SK-N-DZ (cell line): ENCODE measurements around the gene SFTPA2.
"Not testable (repeated sequence)": the region's sequence is repeated elsewhere in the genome, so short reads cannot be mapped to it uniquely, and the experiment has no call there.

ENCODE experiments used
- DNase-seq: peaks from one replicate; pipeline ENCODE4 v3.0.0-alpha.2; 2015; ENCODE audit warnings: low spot score

Gene SFTPA2

DNA sequence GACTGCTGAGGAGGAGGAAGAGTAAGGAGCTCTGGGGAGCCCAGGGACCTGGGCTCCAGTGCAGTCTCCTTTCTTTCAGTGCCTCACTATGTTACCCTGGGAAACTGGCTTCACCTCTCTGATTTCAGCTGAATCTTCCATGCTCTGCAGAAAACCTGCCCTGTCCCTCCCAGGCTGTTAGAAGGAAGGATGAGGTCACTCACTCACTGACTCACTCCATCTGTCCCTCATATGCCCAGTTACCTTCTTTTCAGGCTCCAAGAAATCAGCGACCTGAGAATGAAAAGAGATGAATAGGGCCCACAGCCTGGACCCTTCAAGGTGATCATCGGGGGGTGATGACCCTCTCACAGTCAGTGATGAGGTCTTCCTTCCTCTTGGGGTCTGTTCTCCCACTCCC lies 481 bp downstream of the SFTPA2 start:
- DNase-seq: no peak

DNA sequence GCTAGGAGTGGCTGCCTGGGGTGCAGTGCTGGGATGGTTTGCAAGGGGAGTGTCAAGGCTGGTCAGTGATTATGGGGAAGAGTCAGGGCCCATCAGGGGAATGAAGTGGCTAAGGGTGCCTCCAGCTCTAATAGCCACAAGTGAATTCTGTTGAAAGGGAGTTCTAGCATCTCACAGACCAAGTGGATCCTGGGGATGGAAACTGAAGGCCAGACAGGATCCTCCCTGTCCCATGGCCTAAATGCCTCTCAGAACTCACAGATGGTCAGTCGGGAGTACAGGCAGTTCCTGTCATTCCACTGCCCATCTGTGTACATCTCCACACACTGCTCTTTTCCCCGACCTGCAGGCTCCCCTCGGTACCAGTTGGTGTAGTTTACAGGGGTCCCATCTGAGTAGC lies 3.2 kb downstream of the SFTPA2 start:
- not testable (repeated sequence) for DNase-seq

- no peak for DNase-seq
Measured at GRCh38 chr10:79555354-79556309, 4.6 kb downstream of the SFTPA2 start.

GRCh38 chr10:79552143-79552542 lies 8.1 kb downstream of the SFTPA2 start:
- DNase-seq: no peak

DNA sequence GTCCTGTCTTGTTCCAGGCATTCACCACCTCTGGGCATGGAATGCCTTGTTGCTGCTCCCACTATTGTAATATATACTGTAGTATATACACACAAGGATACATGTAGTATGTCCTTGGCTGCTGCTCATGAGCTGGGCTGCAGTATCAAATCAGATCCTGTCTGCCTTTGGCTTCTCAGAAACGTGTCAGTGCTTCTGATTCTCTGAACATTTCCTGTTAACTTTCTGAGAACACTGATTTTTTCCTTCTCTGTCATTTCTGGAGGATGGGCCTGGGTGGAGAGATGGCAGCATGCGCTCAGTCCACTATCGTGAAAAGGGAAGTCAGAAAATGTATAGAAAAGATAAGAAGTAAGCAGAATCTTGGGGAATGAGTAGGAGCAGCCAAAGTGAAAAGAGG lies 12.2 kb downstream of the SFTPA2 start:
- no peak for DNase-seq

DNA sequence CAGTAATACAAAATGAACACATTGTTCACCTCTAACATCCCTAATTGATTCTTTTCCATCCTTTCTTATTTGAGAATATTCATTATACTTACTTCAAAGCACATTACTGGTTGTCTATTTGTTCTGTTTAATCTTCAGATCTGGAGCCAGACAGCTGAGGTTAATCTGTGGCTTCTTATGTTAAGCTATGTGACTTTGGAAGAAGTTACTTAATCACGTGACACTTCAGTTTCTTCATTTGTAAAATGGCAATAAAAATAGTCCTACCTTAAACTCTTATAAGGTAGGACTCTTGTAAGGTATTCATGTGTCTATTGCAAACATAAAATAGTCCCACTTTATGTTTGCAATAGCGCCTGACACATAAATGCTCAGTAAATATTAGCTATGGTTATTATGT lies 13.1 kb downstream of the SFTPA2 start:
- not testable (repeated sequence) for DNase-seq

DNA sequence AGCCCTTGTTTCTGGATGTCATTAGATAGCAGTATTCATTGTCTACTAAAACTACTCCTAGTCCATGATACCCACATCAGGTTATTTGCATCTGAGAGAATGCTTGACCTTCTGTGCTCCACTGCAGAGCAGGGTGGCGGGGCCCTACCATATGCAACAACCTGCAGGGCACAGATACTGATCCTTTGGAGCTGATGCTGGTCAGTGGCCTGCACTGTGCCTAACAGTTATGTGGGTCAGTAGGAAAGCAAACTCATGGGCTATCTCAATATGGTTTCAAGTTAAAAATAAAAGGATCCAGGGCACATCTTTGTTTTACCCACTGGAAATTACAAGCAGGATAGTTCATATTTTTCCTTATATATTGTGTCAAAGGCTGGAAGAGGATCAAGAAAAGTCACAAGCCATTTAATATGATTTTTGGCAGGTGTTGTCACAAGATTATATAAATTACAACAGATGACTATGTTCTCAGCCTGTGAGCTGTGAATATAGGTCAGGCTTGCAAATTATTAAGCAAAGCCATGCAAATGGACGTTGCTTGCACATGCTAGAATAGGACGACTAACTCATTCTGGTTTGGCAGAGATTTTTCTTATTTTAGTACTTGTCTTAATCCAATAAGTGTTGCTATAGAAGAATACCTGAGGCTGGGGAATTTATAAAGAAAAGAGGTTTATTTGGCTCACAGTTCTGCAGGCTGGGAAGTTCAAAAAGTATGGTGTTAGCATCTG lies 15.1 kb downstream of the SFTPA2 start:
- DNase-seq: not testable (repeated sequence)

DNA sequence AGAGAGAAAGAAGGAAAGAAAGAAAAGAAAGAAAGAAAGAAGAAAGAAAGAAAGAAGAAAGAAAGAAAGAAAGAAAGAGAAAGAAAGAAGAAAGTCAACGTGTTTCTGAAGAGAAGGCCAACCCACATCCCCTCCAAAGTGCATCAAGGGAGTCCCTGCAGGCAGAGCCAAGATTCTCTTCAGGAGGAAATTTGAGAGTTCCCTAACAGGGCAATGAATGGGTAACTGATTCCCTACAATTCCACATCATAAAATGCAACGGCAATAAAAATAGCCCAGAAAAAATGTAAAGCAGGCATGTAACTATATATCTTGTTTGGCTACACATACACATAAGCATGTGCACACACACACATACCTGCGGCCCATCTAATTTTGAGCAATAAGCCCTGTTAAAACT lies 15.8 kb downstream of the SFTPA2 start:
- not testable (repeated sequence) for DNase-seq

GRCh38 chr10:79542626-79543025 lies 17.6 kb downstream of the SFTPA2 start:
- DNase-seq: no peak

DNA sequence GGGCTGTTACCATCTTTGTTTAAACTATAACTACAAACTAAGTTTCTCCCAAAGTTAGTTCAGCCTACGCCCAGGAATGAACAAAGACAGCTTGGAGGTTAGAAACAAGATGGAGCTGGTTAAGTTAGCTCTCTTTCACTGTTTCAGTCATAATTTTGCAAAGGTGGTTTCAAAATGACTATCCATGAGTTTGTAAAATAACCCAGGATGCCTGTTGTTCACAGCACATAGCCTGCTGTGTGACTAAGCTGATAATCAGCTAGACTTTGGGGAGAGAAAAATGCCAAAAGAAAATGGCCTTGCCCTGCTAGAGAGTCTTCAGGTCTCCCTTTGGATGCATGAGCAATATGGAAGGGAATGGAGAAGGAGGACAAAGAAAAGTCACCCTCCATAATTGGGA lies 19.3 kb downstream of the SFTPA2 start:
- DNase-seq: not testable (repeated sequence)

DNA sequence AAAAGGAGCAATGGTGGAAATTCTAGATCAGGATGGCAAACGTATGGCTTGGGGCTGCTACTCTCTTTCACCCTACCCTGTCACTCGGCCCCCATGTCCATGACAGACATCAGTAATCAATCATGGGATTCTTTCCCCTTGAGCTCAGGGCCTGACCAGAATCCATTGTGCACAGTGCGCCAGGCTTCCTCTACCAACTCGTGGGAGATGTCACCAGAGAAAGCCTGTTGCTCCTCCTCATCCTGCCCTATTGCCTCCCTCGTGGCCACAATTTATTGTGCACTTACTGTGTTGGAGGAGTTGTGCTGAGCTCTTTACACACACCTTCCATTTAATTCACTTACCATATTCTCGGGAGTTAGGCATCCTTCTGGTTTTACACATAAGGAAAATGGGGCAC lies 21.9 kb downstream of the SFTPA2 start:
- not testable (repeated sequence) for DNase-seq

DNA sequence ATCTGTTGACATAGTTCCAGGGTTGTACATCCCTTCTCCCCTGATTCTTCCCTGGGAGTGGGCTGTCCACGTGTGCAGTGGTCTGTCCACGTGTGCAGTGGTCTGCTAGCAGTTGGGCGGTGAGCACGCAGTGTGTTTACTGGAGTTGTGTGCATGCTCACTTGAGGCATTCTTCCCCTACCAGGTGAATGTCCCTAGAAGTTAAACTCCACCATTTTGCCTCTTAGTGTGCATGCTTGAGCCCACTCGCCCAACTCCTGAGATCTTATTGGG lies 26.4 kb downstream of the SFTPA2 start:
- not testable (repeated sequence) for DNase-seq

GRCh38 chr10:79533142-79533902 lies 26.9 kb downstream of the SFTPA2 start:
- DNase-seq: not testable (repeated sequence)

DNA sequence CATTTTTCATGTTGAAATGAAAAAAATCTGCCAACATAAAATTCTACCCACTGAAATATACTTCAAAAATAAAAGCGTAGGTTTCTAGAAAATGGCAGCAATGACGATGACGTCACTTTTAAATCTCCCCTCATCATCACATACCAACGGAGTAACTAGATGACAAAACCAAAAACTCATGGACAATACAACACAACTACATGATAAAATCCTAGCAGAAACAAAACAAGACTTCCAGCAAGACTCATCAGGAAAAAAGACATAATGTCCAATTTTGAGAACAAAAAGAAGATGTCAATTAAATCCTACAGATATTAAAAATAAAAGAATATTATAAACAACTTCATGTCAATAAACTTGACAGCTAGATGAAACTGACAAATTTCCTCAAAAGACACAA lies 31.9 kb downstream of the SFTPA2 start:
- DNase-seq: not testable (repeated sequence)

- not testable (repeated sequence) for DNase-seq
Measured at GRCh38 chr10:79525049-79525710, 35.0 kb downstream of the SFTPA2 start.

GRCh38 chr10:79523157-79523853 lies 36.9 kb downstream of the SFTPA2 start:
- not testable (repeated sequence) for DNase-seq

- DNase-seq: not testable (repeated sequence)
Measured at GRCh38 chr10:79522464-79522863, 37.7 kb downstream of the SFTPA2 start.

DNA sequence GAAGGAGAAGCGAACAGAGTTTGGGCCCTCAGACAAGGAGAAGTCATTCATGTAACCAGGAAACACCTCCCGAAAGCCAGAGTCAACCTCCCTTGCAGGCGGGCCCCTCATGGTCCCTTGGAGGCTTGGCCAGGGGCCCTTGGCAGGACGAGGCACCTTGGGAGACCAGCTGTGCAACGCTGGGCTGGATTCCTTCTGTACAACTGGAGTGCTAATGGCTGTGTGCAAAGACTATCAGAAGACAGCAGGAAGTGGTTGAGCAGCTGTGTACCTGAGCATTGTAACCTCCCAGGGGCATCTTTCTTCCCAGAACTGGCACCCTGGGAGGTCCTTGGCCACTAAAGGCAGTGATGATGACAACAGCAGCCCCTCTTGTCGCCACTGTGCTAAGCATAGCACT lies 38.5 kb downstream of the SFTPA2 start:
- not testable (repeated sequence) for DNase-seq

- DNase-seq: not testable (repeated sequence)
Measured at GRCh38 chr10:79517567-79517966, 42.6 kb downstream of the SFTPA2 start.

GRCh38 chr10:79516532-79517205 lies 43.5 kb downstream of the SFTPA2 start:
- DNase-seq: not testable (repeated sequence)
